Tongue (tissue), 2 donors: ENCODE measurements around the gene EDEM3. TPM values are rescaled to one million over a fixed set of nuclear protein-coding genes. Genes with fewer than 3 reads are reported as not detected.
"Not testable (repeated sequence)": the region's sequence is repeated elsewhere in the genome, so short reads cannot be mapped to it uniquely, and the experiment has no call there.

Source experiments
- DNase-seq: peaks from one replicate; pipeline ENCODE4 v3.0.0-alpha.2; 2015
- total RNA-seq: library from RNA; depleted of rRNA; stranded (reverse); fragments of >200 nt; gene quantifications from one replicate; pipeline ENCODE4 v1.2.3, GENCODE V29; 2014

EDEM3 gene
- total RNA-seq, 1 donor from 2014 or later, result 42.3 TPM

- DNase-seq, result no peak
These were observed 19.7 kb downstream of the EDEM3 start for GRCh38 chr1:184734980-184735379.

GRCh38 chr1:184724843-184725242 lies 29.8 kb downstream of the EDEM3 start:
- DNase-seq, result no peak

- DNase-seq, result no peak
These were observed 38.5 kb downstream of the EDEM3 start for GRCh38 chr1:184716158-184716557.

- DNase-seq, result no peak
These were observed 45.2 kb downstream of the EDEM3 start for GRCh38 chr1:184709418-184709817.

- DNase-seq, result no peak
These were observed 46.5 kb downstream of the EDEM3 start for GRCh38 chr1:184708084-184708676.

- no peak for DNase-seq
These were observed 49.4 kb downstream of the EDEM3 start for GRCh38 chr1:184705271-184705670.

- DNase-seq, result no peak
These were observed 52.8 kb downstream of the EDEM3 start for GRCh38 chr1:184701816-184702215.

- no peak for DNase-seq
These were observed 55.7 kb downstream of the EDEM3 start for GRCh38 chr1:184698969-184699368.

- no peak for DNase-seq
These were observed 56.6 kb downstream of the EDEM3 start for GRCh38 chr1:184698016-184698415.

- no peak for DNase-seq
These were observed 58.3 kb downstream of the EDEM3 start for GRCh38 chr1:184696403-184696802.

GRCh38 chr1:184695023-184695422 lies 59.6 kb downstream of the EDEM3 start:
- DNase-seq, result no peak

- no peak for DNase-seq
These were observed 61.6 kb downstream of the EDEM3 start for GRCh38 chr1:184693011-184693410.

GRCh38 chr1:184691719-184692324 lies 62.8 kb downstream of the EDEM3 start:
- DNase-seq, result peak; percentile 86

- peak; percentile 35 for DNase-seq
These were observed 68.1 kb downstream of the EDEM3 start for GRCh38 chr1:184686540-184686939.

- DNase-seq, result no peak
These were observed 69.5 kb downstream of the EDEM3 start for GRCh38 chr1:184685116-184685515.

GRCh38 chr1:184684285-184685074 lies 70.2 kb downstream of the EDEM3 start:
- peak; percentile 40 for DNase-seq

- DNase-seq, result no peak
These were observed 71.7 kb downstream of the EDEM3 start for GRCh38 chr1:184682956-184683355.

GRCh38 chr1:184680611-184681225 lies 73.9 kb downstream of the EDEM3 start:
- DNase-seq, result not testable (repeated sequence)

GRCh38 chr1:184679472-184679871 lies 75.2 kb downstream of the EDEM3 start:
- DNase-seq, result not testable (repeated sequence)

GRCh38 chr1:184677344-184677743 lies 77.3 kb downstream of the EDEM3 start:
- DNase-seq, result no peak

GRCh38 chr1:184673305-184673704 lies 81.4 kb downstream of the EDEM3 start:
- DNase-seq, result no peak

- no peak for DNase-seq
These were observed 82.5 kb downstream of the EDEM3 start for GRCh38 chr1:184672013-184672726.
